ENCODE measurements around the gene SFRP5. TPM values are rescaled to one million over a fixed set of nuclear protein-coding genes. Genes with fewer than 3 reads are reported as not detected.

SFRP5 gene
- total and polyA plus RNA-seq, 2 of the 4 experiments (the other 2 are of a cell fraction) = not detected

GRCh38 chr10:97731346-97732051, 40.3 kb downstream of the SFRP5 start (continued):
- TF ChIP-seq CHD1 (IDR thresholded peaks at IDR 0.05; ENCODE audit: low read depth, low read length) (no peak), RAD21 (IDR thresholded peaks at IDR 0.05; ENCODE audit: low read length) (peak; percentile 96), MAFK (IDR thresholded peaks at IDR 0.05; ENCODE audit: low read depth, low read length) (no peak)

DNA sequence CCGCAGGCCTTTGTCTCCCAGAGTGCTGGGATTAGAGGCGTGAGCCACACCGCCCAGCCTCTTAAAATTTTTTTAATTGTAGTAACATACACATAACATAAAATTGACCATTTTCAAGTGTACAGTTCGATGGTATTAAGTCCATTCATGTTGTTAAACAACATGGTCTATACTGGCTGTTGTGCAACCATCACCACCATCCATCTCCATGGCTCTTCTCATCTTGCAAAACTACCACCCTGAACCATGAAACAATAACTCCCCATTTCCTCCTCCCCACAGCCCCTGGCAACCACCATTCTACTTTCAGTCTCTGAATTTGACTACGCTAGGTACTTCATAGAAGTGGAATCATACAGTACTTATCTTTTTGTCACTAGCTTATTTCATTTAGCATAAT, 42.8 kb downstream of the SFRP5 start:
- no peak overlapping the region for H4K8ac ChIP-seq (ENCODE audit: low read depth in 2 of 2, low read length in 2 of 2)
- no peak overlapping the region for H2BK20ac ChIP-seq (ENCODE audit: low read depth, low read length)
- ChIA-PET POLR2A (ENCODE audit: unreplicated experiment) (interaction anchor here (0.6 kb wide), 1 partner anchor 10 kb away, joined by 11 read pairs; no protein-coding TSS in a partner anchor), CTCF (interaction anchor here (1.5 kb wide), 1 partner anchor 20 kb away, joined by 5 read pairs; no protein-coding TSS in a partner anchor)
- no peak overlapping the region for H2AK9ac ChIP-seq (replicated peaks; ENCODE audit: low read depth, low read length, poor library complexity)
- in situ Hi-C loops (cut with MboI; ENCODE audit: low sequenced_read_pairs) = no loop called here
- no peaks in the 10 kb centered on the region for H3K9me3 ChIP-seq (ENCODE audit: control insufficient read depth, insufficient read depth, low read length)
- H3K4me2 ChIP-seq (ENCODE audit: low read depth, low read length) = no peak overlapping the region
- no peak overlapping the region for H3K4ac ChIP-seq (ENCODE audit: low read depth, low read length)
- H3K36me3 ChIP-seq (ENCODE audit: control insufficient read depth, insufficient read depth, low read length) = no peaks in the 10 kb centered on the region
- H2BK120ac ChIP-seq (ENCODE audit: low read depth, low read length) = no peak overlapping the region
- no peak overlapping the region for H3K23ac ChIP-seq (ENCODE audit: low read depth, low read length)
- TF ChIP-seq CEBPB (IDR thresholded peaks at IDR 0.05; ENCODE audit: low read depth, low read length) (0 out of 2 replicates have a peak, but pooled peaks have one; percentile 25), BHLHE40 (IDR thresholded peaks at IDR 0.05; ENCODE audit: low read depth, low read length) (no peak)
- peaks cover 3% of the 10 kb centered on the region; the same call in 1 of the 2 replicates for H4K20me1 ChIP-seq (ENCODE audit: insufficient read depth, low read length)
- no peak overlapping the region for H3K14ac ChIP-seq (replicated peaks; ENCODE audit: low read depth, low read length)
- no peak overlapping the region for H3K9ac ChIP-seq (ENCODE audit: low read depth, low read length)
- no peak overlapping the region for H2BK5ac ChIP-seq (ENCODE audit: low read depth, low read length, poor library complexity, severe bottlenecking)
- no peak overlapping the region for H4K91ac ChIP-seq (ENCODE audit: insufficient read depth, low read depth, low read length)
- H3K79me1 ChIP-seq (ENCODE audit: low read depth in 1 of 2, low read length in 2 of 2) = 0 out of 4 replicates have a peak, but pooled peaks cover 0 to 8% of the 10 kb centered on the region in 2 experiments
- H3K4me3 ChIP-seq (ENCODE audit: insufficient read depth, low read depth, low read length) = no peak overlapping the region
- H2AK5ac ChIP-seq (ENCODE audit: low read depth, low read length) = no peak overlapping the region
- 0 out of 2 replicates have a peak, but pooled peaks cover 3% of the 10 kb centered on the region for H3K9me1 ChIP-seq (ENCODE audit: insufficient read depth, low read length)
- peaks cover 6% of the 10 kb centered on the region for H3K4me1 ChIP-seq (ENCODE audit: control insufficient read depth, insufficient read depth, low read length)
- dilution Hi-C loops (cut with HindIII; ENCODE audit: low sequenced_read_pairs, unreplicated experiment) = no loop called here
- H4K5ac ChIP-seq (ENCODE audit: low read depth, low read length) = no peak overlapping the region
- ATAC-seq (ENCODE audit: low read depth) (no peak), DNase-seq (no peak)
- H3K18ac ChIP-seq (ENCODE audit: low read depth, low read length) = no peak overlapping the region
- no peak overlapping the region for H2BK15ac ChIP-seq (ENCODE audit: low read depth, low read length)
- intact Hi-C loops (cut with micrococcal nuclease) = no loop called here
- H3K27me3 ChIP-seq (ENCODE audit: control insufficient read depth, insufficient read depth, low read length) = no peaks in the 10 kb centered on the region
- no peak overlapping the region for H3K56ac ChIP-seq (ENCODE audit: extremely low read depth, insufficient read depth, low read length)
- WGBS, 2 experiments (ENCODE audit: extremely low coverage in 2 of 2, insufficient read length in 1 of 2) = 86% methylated on average over 1 of the region's 5 CpGs; no CpG with 5 or more reads in 1 of the 2 experiments
- H2AFZ ChIP-seq (replicated peaks; ENCODE audit: low read length, poor library complexity) = no peak overlapping the region
- no peak overlapping the region for H3K27ac ChIP-seq (ENCODE audit: insufficient read depth, low read length)
- BruUV-seq (replicated peaks) = no TSS peak

Measured in IMR-90 (cell line).